CD8-positive, alpha-beta memory T cell (primary cell): ENCODE measurements around the gene EHD3. TPM values are rescaled to one million over a fixed set of nuclear protein-coding genes. Genes with fewer than 3 reads are reported as not detected.

ENCODE experiments used
- CTCF ChIA-PET: fragments of 350-600 bp; sonication (Branson Sonifier 250); formaldehyde crosslinking; loops from one replicate; lab custom pipeline; 2021; ENCODE audit warnings: antibody characterized with exemption; lab: Charles Lee
- POLR2A ChIA-PET: fragments of 350-600 bp; sonication (Branson Sonifier 250); formaldehyde crosslinking; loops from one replicate; lab custom pipeline; 2021; ENCODE audit warnings: antibody characterized with exemption; lab: Charles Lee
- DNase-seq, 5 donors: peaks; one replicate each; pipeline versions ENCODE4 v3.0.0 to v3.0.0-alpha.2; 2020 to 2022; ENCODE audit warnings: mixed read lengths in 1 of 5
- H3K27ac ChIP-seq: one replicate; pipeline ENCODE4 v1.7.0; 2013; ENCODE audit warnings: low read depth, mild to moderate bottlenecking, low read length, moderate library complexity
- H3K27me3 ChIP-seq: 2 replicates; pipeline ENCODE4 v1.7.0; 2013; ENCODE audit warnings: low read length, mild to moderate bottlenecking; ENCODE audit not compliant: insufficient read depth, poor library complexity, severe bottlenecking
- H3K36me3 ChIP-seq: 2 replicates; pipeline ENCODE4 v1.7.0; 2013; ENCODE audit warnings: mild to moderate bottlenecking, low read length, moderate library complexity; ENCODE audit not compliant: insufficient read depth
- H3K4me1 ChIP-seq: 2 replicates; pipeline ENCODE4 v1.7.0; 2013; ENCODE audit warnings: mild to moderate bottlenecking, low read length, moderate library complexity; ENCODE audit not compliant: insufficient read depth
- H3K4me3 ChIP-seq: 2 replicates; pipeline ENCODE4 v1.7.0; 2013; ENCODE audit warnings: mild to moderate bottlenecking, low read length
- H3K9me3 ChIP-seq: 2 replicates; pipeline ENCODE4 v1.7.0; 2013; ENCODE audit warnings: mild to moderate bottlenecking, low read length
- H3K27ac Mint-ChIP-seq, 8 donors: one replicate each; pipeline ENCODE4 v1.8.0; 2020 to 2021; ENCODE audit warnings: mixed read lengths in 8 of 8, mild to moderate bottlenecking in 6 of 8, inconsistent platforms in 3 of 8, moderate library complexity in 3 of 8
- H3K27me3 Mint-ChIP-seq, 2 donors: one replicate each; pipeline ENCODE4 v1.8.0; 2020 to 2021; ENCODE audit warnings: mixed read lengths in 2 of 2, mild to moderate bottlenecking in 1 of 2, moderate library complexity in 1 of 2
- H3K36me3 Mint-ChIP-seq, 3 donors: one replicate each; pipeline ENCODE4 v1.8.0; 2020 to 2021; ENCODE audit warnings: mixed read lengths in 3 of 3, inconsistent platforms in 1 of 3, mild to moderate bottlenecking in 1 of 3
- H3K4me1 Mint-ChIP-seq, 3 donors: one replicate each; pipeline ENCODE4 v1.8.0; 2020 to 2021; ENCODE audit warnings: mixed read lengths in 3 of 3, inconsistent platforms in 1 of 3, mild to moderate bottlenecking in 1 of 3
- H3K4me3 Mint-ChIP-seq, 7 donors: one replicate each; pipeline ENCODE4 v1.8.0; 2020 to 2021; ENCODE audit warnings: mixed read lengths in 7 of 7, mild to moderate bottlenecking in 6 of 7, moderate library complexity in 4 of 7, inconsistent platforms in 2 of 7
- H3K9me3 Mint-ChIP-seq, 5 donors: one replicate each; pipeline ENCODE4 v1.8.0; 2020 to 2022; ENCODE audit warnings: mixed read lengths in 5 of 5, mild to moderate bottlenecking in 3 of 5, moderate library complexity in 2 of 5, inconsistent platforms in 1 of 5
- polyA plus RNA-seq: library from polyadenylated mRNA; unstranded; fragments of 300-500 nt; fragmentation: Illumina TruSeq; gene quantifications from one replicate; pipeline ENCODE4 v1.2.3, GENCODE V29; 2021
- total RNA-seq, 2 experiments: library from RNA; stranded (reverse); gene quantifications; one replicate each; pipeline ENCODE4 v1.2.3, GENCODE V29; 2021

EHD3 gene
- total and polyA plus RNA-seq, 3 experiments from 2014 or later: 2.3 to 4.3 (median 2.3) TPM

DNA sequence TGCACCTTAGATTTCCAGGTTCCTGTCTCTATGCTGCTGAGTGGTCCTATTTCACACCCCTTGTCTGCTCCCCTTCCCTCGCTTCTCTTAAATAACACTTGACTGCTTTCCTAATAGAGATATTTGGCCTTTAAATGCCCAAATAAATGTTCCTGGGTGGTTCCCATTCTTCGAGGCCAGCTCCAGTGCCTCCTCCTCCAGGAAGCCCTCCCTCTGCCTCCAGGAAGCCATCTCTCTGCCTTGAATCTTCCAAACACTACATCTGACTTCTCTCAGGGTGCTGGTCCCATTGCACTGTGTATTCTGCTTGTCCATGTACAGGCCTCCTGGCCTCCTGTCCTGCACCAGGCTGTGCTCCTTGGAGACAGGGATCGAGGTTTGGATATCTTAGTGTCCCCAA is 14.2 kb downstream of the EHD3 start:
- no peak for DNase-seq
- Mint-ChIP-seq H3K36me3 (peaks cover 6 to 33% (median 7%) of the 10 kb centered on the region in 3 donors), H3K4me1 (no peaks in the 10 kb centered on the region), H3K9me3 (no peaks in the 10 kb centered on the region), H3K27ac (no peak overlapping the region), H3K27me3 (no peaks in the 10 kb centered on the region), H3K4me3 (no peak overlapping the region)
- Histone ChIP-seq H3K27me3 (no peaks in the 10 kb centered on the region), H3K9me3 (no peaks in the 10 kb centered on the region), H3K36me3 (no peaks in the 10 kb centered on the region), H3K27ac (no peak overlapping the region), H3K4me3 (no peak overlapping the region), H3K4me1 (no peaks in the 10 kb centered on the region)
- CTCF ChIA-PET: no interaction called here
- POLR2A ChIA-PET: no interaction called here

DNA sequence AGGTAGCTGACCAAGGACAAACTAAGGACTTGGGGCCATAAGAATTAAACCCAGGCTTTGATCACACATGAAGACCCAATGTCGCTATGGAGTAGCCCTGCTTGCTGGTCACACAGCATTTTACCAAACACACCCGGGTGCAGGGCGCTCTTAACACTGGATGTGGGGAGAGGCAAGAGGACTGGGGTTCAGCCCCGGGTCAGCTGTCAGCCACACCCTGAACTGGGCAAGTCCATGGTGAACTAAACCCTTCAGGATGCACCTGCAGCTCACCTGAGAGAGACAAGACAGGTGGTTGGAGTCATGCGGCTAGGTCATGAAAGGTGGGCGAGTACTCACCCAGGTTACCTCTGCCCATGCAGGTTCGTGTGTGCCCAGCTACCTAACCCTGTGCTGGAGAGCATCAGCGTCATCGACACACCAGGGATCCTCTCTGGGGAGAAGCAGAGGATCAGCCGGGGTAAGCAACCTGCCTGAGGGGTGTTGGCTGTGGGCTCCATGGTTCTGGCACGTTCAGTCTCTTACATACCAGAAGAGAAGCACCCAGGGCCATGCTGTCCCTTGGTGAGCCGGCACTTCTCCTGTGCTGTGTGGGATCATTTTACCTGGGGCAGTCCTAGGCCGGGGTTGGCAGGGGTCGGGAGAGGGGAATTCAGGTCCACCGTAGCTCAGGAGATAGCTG is 15.2 kb downstream of the EHD3 start:
- H3K4me3 Mint-ChIP-seq: no peak overlapping the region

DNA sequence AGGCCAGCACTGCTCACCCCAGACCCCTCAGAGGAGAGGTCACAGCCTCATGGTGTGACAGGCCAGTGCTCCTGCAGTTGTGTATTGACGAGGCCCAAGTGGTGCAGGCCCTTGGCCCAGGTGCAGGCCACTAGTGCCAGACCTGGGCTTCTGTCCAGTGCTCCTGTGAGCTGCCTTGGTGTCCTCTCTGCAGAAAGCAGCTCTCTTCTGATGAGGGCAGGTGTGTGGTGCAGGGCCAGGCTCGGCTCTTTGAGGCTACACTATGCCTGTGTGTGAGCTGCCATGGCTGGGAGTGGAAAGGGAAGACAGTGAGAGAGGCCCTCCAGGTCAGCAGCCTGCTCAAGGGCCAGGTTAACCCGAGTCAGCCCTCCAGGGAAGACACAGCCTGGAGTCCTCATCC is 17.1 kb downstream of the EHD3 start:
- H3K36me3 Mint-ChIP-seq: peaks cover 4 to 29% (median 8%) of the 10 kb centered on the region in 3 donors
- POLR2A ChIA-PET: no interaction called here
- DNase-seq: no peak
- Histone ChIP-seq H3K27me3 (no peaks in the 10 kb centered on the region), H3K9me3 (no peaks in the 10 kb centered on the region), H3K36me3 (no peaks in the 10 kb centered on the region), H3K4me3 (no peak overlapping the region), H3K27ac (no peak overlapping the region), H3K4me1 (no peaks in the 10 kb centered on the region)
- no peak overlapping the region for H3K27ac Mint-ChIP-seq
- no peak overlapping the region for H3K4me3 Mint-ChIP-seq
- H3K4me1 Mint-ChIP-seq: no peaks in the 10 kb centered on the region
- no peaks in the 10 kb centered on the region for H3K9me3 Mint-ChIP-seq
- H3K27me3 Mint-ChIP-seq: no peaks in the 10 kb centered on the region
- CTCF ChIA-PET: no interaction called here

More for the DNA sequence above, 15.2 kb downstream of the EHD3 start:
- Mint-ChIP-seq H3K36me3 (peaks cover 5 to 34% (median 6%) of the 10 kb centered on the region in 3 donors), H3K27ac (peak overlapping the region in 1 of 8 donors; percentile 23), H3K27me3 (no peaks in the 10 kb centered on the region), H3K9me3 (no peaks in the 10 kb centered on the region), H3K4me1 (no peaks in the 10 kb centered on the region)
- Histone ChIP-seq H3K4me1 (no peaks in the 10 kb centered on the region), H3K36me3 (no peaks in the 10 kb centered on the region), H3K27me3 (no peaks in the 10 kb centered on the region), H3K27ac (no peak overlapping the region), H3K4me3 (no peak overlapping the region), H3K9me3 (no peaks in the 10 kb centered on the region)
- POLR2A ChIA-PET: no interaction called here
- DNase-seq: no peak
- CTCF ChIA-PET: no interaction called here

DNA sequence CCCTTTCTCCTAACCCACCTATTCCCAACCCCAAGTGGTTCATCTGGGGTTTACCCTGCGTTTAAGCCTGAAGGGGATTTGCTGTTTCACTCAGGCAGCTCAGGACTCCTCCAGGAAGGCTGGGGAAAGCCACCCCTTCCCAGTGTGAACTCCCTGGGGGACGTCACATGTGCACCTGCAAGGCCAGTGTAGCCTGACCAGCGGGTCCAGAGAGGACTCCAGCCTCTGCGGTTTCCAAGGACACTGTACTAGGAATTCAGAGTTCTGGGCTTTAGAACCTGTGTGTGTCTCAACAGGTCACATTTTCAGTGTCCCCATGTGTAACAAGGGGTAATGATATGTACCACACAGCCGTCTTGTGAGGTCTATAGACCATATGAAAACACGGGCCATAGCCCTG is 17.9 kb downstream of the EHD3 start:
- H3K36me3 ChIP-seq: no peaks in the 10 kb centered on the region
- Mint-ChIP-seq H3K36me3 (peaks cover 4 to 32% (median 9%) of the 10 kb centered on the region in 3 donors), H3K4me3 (no peak overlapping the region), H3K27me3 (no peaks in the 10 kb centered on the region), H3K4me1 (no peaks in the 10 kb centered on the region), H3K27ac (no peak overlapping the region), H3K9me3 (no peaks in the 10 kb centered on the region)
- H3K27ac ChIP-seq: no peak overlapping the region
- H3K27me3 ChIP-seq: no peaks in the 10 kb centered on the region
- ChIA-PET CTCF (no interaction called here), POLR2A (no interaction called here)
- H3K4me3 ChIP-seq: no peak overlapping the region
- no peaks in the 10 kb centered on the region for H3K4me1 ChIP-seq
- DNase-seq: no peak
- H3K9me3 ChIP-seq: no peaks in the 10 kb centered on the region

DNA sequence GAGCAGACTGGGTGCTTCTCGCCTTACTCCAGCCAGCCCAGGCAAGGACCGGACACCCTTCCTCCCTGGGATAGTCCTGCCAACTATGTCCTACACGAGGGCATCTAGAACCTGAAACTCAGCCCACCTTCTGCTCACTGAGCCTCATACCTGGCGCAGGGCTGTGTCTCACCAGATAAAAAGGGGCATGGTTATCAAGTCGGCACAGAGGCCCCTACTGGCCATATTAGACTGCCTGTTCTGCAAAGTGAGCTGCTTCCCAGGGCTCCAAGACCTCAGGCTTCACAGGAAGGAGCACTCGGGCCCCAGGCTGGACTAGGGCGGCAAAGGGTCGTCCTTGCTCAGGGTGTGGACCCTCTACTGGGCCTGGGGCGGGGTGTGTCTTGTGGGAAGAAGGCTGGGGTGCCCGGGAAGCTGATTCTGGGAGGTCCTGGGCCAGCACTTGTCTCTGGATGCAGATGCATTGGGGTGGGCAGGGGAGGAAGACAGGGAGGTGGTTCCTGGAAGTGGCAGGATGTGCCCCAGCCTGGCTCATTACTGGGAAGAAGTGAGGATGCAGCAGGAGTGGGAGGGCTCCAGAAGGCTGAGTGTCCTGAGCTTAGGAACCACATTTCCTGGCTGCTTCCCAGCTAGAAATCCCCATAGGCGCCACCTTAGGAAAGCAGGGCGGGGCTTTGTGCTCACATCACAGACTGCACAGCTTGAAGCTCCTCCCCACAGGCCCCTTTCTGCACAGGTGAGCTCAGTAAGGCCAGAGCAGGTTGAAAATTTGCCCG is 19.6 kb downstream of the EHD3 start:
- no peaks in the 10 kb centered on the region for H3K9me3 Mint-ChIP-seq
- H3K27me3 ChIP-seq: no peaks in the 10 kb centered on the region
- H3K27me3 Mint-ChIP-seq: no peaks in the 10 kb centered on the region
- H3K4me1 ChIP-seq: no peaks in the 10 kb centered on the region
- H3K27ac Mint-ChIP-seq: no peak overlapping the region
- peaks cover 4 to 23% (median 6%) of the 10 kb centered on the region in 3 donors for H3K36me3 Mint-ChIP-seq
- H3K4me1 Mint-ChIP-seq: no peaks in the 10 kb centered on the region
- no peak for DNase-seq
- H3K27ac ChIP-seq: no peak overlapping the region
- ChIA-PET POLR2A (no interaction called here), CTCF (no interaction called here)
- H3K9me3 ChIP-seq: no peaks in the 10 kb centered on the region
- H3K4me3 ChIP-seq: no peak overlapping the region
- no peaks in the 10 kb centered on the region for H3K36me3 ChIP-seq
- no peak overlapping the region for H3K4me3 Mint-ChIP-seq

DNA sequence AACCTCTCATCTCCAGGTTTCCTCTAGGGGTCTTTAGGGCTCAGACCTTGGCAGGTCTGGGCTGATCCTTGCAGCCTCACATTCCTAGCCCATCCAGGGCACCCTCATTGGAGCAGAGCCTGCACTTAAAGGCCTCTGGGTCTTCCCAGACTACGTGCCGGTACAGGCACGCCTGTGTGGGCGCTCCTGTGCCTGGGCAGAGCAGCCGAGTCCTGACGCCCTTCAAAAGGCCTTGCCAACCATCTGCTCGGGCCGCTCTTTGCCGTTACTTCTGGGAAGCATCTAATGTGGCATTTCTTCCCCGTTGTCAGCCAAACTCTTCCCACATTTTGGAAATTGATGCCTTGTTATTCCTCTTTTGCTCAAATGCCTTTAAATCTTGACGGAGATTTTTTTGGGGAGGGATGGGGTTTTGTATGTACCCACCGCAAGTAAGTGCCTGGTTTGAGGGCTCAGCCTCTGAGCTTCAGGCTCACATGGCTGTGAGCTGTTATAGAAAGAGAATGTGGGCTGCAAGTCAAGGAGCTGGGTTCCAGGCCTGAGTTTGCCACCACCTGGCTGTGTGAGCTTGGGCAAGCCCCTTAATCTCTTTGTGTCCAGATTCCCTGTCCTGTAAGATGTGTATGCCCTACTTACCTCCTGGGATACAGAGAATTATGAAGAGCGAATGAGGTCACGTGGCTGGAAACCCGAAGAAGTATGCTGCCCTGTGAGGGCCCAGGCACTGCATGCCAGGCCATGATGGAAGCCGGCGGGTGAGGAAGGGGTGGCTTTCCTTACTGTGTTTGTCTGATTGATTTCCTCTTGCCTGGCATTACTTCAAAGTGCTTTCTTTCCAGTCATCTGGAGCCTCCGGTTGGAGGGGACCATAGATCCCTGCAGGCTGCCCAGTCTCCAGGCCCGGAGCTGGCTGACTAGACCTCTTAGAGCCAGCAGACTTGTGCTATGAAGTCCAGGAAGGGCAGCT is 20.6 kb downstream of the EHD3 start:
- Mint-ChIP-seq H3K4me3 (no peak overlapping the region), H3K27me3 (no peaks in the 10 kb centered on the region), H3K9me3 (no peaks in the 10 kb centered on the region), H3K27ac (peak overlapping the region in 2 of 8 donors; percentile 51 to 74), H3K4me1 (no peaks in the 10 kb centered on the region), H3K36me3 (peaks cover 3 to 15% (median 6%) of the 10 kb centered on the region in 3 donors)
- ChIA-PET POLR2A (no interaction called here), CTCF (interaction anchor here (1.6 kb wide), 1 partner anchor 17 kb away, joined by 5 read pairs; no protein-coding TSS in a partner anchor)
- no peak overlapping the region for H3K4me3 ChIP-seq
- no peaks in the 10 kb centered on the region for H3K9me3 ChIP-seq
- no peaks in the 10 kb centered on the region for H3K36me3 ChIP-seq
- no peak for DNase-seq
- H3K27ac ChIP-seq: no peak overlapping the region
- no peaks in the 10 kb centered on the region for H3K4me1 ChIP-seq
- H3K27me3 ChIP-seq: no peaks in the 10 kb centered on the region

DNA sequence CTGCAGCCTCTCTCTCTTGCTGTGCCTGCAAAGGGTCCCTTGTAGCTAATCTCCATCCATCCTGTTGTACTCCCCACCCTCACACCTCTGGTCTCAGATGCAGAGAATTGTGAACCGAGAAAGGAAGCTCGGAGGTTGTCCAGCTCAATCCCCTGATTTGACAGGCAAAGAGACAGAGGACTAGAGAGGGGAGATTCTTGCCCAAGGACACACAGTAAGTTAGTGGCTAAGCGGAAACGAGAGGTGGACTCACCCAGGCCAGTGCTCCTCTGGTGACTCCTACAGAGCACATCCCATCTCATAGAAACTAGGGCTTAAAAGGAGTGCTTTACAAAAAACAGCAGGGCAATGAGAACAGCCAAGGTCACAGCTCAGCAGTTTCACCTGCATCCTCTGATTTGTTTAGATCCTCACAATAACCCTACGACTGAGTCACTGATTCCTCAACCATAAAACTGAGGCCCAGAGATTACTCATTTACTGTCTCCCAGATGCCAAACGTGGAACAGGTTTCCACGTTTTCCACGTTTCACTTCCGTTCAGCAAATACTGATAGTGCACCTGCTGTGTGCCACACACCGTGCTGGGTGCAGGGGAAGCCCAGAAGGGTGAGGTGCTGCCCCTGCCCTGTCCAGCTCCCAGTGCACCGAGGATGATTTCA is 22.1 kb downstream of the EHD3 start:
- H3K4me1 Mint-ChIP-seq: no peaks in the 10 kb centered on the region
- POLR2A ChIA-PET: no interaction called here
- H3K4me1 ChIP-seq: no peaks in the 10 kb centered on the region
- no peak overlapping the region for H3K4me3 ChIP-seq
- H3K27ac Mint-ChIP-seq: peak overlapping the region in 1 of 8 donors; percentile 22
- H3K9me3 Mint-ChIP-seq: no peaks in the 10 kb centered on the region
- no peak for DNase-seq
- no peaks in the 10 kb centered on the region for H3K9me3 ChIP-seq
- H3K36me3 ChIP-seq: no peaks in the 10 kb centered on the region
- CTCF ChIA-PET: interaction anchor here (1.6 kb wide), 1 partner anchor 19 kb away, joined by 5 read pairs; no protein-coding TSS in a partner anchor
- H3K36me3 Mint-ChIP-seq: peaks cover 0 to 15% (median 8%) of the 10 kb centered on the region in 3 donors
- no peaks in the 10 kb centered on the region for H3K27me3 ChIP-seq
- H3K27ac ChIP-seq: no peak overlapping the region
- no peak overlapping the region for H3K4me3 Mint-ChIP-seq
- no peaks in the 10 kb centered on the region for H3K27me3 Mint-ChIP-seq
